Measurements from ENCODE around the gene SYT10. TPM values are rescaled to one million over a fixed set of nuclear protein-coding genes. Genes with fewer than 3 reads are reported as not detected.

Gene SYT10, protein sequence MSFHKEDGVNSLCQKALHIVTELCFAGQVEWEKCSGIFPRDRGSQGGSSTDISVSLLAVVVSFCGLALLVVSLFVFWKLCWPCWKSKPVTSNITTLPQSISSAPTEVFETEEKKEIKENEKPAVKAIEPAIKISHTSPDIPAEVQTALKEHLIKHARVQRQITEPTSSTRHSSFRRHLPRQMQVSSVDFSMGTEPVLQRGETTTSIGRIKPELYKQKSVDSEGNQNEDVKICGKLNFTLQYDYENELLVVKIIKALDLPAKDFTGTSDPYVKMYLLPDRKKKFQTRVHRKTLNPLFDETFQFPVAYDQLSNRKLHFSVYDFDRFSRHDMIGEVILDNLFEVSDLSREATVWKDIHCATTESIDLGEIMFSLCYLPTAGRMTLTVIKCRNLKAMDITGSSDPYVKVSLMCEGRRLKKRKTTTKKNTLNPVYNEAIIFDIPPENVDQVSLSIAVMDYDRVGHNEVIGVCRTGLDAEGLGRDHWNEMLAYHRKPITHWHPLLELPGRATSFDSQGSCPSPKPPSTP
- total RNA-seq (2021), result 0.78 to 1.7 TPM (median 1.4 TPM) in 3 replicates
- Bru-seq, nascent RNA, result percentile 48 among the genes with signal in this experiment
- long read RNA-seq, experiment 1, partial matches to known transcripts, result 3 of 7 reads
- long read RNA-seq, experiment 1, other reads (novel, unspliced or antisense), result 4 of 7 reads
- long read RNA-seq, experiment 2, partial matches to known transcripts, result 0 of 1 reads
- long read RNA-seq, experiment 2, other reads (novel, unspliced or antisense), result 1 of 1 reads
- long read RNA-seq, experiment 3, result 0 reads

DNA sequence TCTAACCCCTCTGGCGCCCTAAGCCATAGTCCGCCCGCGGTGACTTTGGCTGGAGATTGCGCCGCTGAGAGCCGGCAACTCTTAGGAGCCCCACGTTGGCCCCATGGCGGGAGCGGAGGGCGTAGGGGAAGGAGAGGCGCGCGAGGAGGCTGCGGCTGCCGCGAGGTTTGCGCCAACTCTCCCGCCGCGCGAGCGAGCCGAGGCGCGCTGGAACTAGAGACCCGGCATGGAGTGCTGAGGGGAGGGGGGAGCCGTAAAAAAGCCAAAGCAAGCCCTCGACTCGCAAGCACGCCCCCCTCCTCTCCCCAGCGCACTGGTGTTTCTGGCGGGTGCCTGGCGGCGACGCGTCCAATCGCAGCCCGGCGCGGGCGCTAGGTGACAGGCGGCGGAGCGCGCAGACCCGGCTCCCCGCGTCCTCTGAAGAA is at the start of gene SYT10:
Gene SYT10 (minus strand): TSS at position 233 of the 425 bp plus-strand sequence. CDS start 297 bp downstream, outside the sequence.
- H3K4me3 Mint-ChIP-seq, result peak within 1 kb of the TSS; percentile 86
- no peaks in the 10 kb centered on the region for H3K9me3 Mint-ChIP-seq
- H3K27ac Mint-ChIP-seq, result no peak within 1 kb of the TSS
- H3K27me3 Mint-ChIP-seq (ENCODE audit: low read depth), result peaks cover 46% of the 10 kb centered on the region
- DNase-seq (ENCODE audit: low spot score) (peak; percentile 81), ATAC-seq (peak; percentile 79)
- CTCF ChIA-PET, result no interaction called here
- H3K4me1 Mint-ChIP-seq, result peaks cover 22% of the 10 kb centered on the region
- no peaks in the 10 kb centered on the region for H3K36me3 Mint-ChIP-seq
- POLR2A ChIA-PET, result no interaction called here
- TF ChIP-seq, protein P1, sequence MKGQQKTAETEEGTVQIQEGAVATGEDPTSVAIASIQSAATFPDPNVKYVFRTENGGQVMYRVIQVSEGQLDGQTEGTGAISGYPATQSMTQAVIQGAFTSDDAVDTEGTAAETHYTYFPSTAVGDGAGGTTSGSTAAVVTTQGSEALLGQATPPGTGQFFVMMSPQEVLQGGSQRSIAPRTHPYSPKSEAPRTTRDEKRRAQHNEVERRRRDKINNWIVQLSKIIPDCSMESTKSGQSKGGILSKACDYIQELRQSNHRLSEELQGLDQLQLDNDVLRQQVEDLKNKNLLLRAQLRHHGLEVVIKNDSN (CRISPR knock-in tag; IDR thresholded peaks at IDR 0.05), result peak; percentile 51; the same call in 1 of the 2 replicates
- TF ChIP-seq ZBTB21 (CRISPR knock-in tag; IDR thresholded peaks at IDR 0.05; ENCODE audit: borderline replicate concordance) (peak; percentile 59; the same call in 1 of the 2 replicates), ZNF263 (CRISPR knock-in tag; IDR thresholded peaks at IDR 0.05; ENCODE audit: low read depth) (no peak; the same call in 1 of the 2 replicates), IRF2 (CRISPR knock-in tag; IDR thresholded peaks at IDR 0.05; ENCODE audit: borderline replicate concordance, low read depth) (no peak), CREB1 (CRISPR knock-in tag; IDR thresholded peaks at IDR 0.05) (no peak; the same call in 1 of the 2 replicates), TEAD1 (CRISPR knock-in tag; IDR thresholded peaks at IDR 0.05) (peak; percentile 82; the same call in 1 of the 2 replicates), TP53 (CRISPR knock-in tag; IDR thresholded peaks at IDR 0.05) (0 out of 2 replicates have a peak, but pooled peaks have one; percentile 41), SP1 (CRISPR knock-in tag; conservative IDR thresholded peaks at IDR 0.05) (no peak), FOXP1 (CRISPR knock-in tag; IDR thresholded peaks at IDR 0.05; ENCODE audit: borderline replicate concordance) (peak; percentile 82; the same call in 1 of the 2 replicates), KAT7 (CRISPR knock-in tag; IDR thresholded peaks at IDR 0.05; ENCODE audit: borderline replicate concordance) (no peak)
- TF ChIP-seq, protein P2, sequence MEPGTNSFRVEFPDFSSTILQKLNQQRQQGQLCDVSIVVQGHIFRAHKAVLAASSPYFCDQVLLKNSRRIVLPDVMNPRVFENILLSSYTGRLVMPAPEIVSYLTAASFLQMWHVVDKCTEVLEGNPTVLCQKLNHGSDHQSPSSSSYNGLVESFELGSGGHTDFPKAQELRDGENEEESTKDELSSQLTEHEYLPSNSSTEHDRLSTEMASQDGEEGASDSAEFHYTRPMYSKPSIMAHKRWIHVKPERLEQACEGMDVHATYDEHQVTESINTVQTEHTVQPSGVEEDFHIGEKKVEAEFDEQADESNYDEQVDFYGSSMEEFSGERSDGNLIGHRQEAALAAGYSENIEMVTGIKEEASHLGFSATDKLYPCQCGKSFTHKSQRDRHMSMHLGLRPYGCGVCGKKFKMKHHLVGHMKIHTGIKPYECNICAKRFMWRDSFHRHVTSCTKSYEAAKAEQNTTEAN (CRISPR knock-in tag; IDR thresholded peaks at IDR 0.05), result 0 out of 2 replicates have a peak, but pooled peaks have one; percentile 53
- TF ChIP-seq, protein P3, sequence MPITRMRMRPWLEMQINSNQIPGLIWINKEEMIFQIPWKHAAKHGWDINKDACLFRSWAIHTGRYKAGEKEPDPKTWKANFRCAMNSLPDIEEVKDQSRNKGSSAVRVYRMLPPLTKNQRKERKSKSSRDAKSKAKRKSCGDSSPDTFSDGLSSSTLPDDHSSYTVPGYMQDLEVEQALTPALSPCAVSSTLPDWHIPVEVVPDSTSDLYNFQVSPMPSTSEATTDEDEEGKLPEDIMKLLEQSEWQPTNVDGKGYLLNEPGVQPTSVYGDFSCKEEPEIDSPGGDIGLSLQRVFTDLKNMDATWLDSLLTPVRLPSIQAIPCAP (CRISPR knock-in tag; IDR thresholded peaks at IDR 0.05), result peak; percentile 68; the same call in 1 of the 2 replicates
- TF ChIP-seq, protein P4, sequence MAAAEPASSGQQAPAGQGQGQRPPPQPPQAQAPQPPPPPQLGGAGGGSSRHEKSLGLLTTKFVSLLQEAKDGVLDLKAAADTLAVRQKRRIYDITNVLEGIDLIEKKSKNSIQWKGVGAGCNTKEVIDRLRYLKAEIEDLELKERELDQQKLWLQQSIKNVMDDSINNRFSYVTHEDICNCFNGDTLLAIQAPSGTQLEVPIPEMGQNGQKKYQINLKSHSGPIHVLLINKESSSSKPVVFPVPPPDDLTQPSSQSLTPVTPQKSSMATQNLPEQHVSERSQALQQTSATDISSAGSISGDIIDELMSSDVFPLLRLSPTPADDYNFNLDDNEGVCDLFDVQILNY (CRISPR knock-in tag; IDR thresholded peaks at IDR 0.05), result no peak; the same call in 1 of the 2 replicates
- TF ChIP-seq, protein P5, sequence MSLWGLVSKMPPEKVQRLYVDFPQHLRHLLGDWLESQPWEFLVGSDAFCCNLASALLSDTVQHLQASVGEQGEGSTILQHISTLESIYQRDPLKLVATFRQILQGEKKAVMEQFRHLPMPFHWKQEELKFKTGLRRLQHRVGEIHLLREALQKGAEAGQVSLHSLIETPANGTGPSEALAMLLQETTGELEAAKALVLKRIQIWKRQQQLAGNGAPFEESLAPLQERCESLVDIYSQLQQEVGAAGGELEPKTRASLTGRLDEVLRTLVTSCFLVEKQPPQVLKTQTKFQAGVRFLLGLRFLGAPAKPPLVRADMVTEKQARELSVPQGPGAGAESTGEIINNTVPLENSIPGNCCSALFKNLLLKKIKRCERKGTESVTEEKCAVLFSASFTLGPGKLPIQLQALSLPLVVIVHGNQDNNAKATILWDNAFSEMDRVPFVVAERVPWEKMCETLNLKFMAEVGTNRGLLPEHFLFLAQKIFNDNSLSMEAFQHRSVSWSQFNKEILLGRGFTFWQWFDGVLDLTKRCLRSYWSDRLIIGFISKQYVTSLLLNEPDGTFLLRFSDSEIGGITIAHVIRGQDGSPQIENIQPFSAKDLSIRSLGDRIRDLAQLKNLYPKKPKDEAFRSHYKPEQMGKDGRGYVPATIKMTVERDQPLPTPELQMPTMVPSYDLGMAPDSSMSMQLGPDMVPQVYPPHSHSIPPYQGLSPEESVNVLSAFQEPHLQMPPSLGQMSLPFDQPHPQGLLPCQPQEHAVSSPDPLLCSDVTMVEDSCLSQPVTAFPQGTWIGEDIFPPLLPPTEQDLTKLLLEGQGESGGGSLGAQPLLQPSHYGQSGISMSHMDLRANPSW (CRISPR knock-in tag; conservative IDR thresholded peaks at IDR 0.05; ENCODE audit: low read depth), result no peak
- TF ChIP-seq, protein P6, sequence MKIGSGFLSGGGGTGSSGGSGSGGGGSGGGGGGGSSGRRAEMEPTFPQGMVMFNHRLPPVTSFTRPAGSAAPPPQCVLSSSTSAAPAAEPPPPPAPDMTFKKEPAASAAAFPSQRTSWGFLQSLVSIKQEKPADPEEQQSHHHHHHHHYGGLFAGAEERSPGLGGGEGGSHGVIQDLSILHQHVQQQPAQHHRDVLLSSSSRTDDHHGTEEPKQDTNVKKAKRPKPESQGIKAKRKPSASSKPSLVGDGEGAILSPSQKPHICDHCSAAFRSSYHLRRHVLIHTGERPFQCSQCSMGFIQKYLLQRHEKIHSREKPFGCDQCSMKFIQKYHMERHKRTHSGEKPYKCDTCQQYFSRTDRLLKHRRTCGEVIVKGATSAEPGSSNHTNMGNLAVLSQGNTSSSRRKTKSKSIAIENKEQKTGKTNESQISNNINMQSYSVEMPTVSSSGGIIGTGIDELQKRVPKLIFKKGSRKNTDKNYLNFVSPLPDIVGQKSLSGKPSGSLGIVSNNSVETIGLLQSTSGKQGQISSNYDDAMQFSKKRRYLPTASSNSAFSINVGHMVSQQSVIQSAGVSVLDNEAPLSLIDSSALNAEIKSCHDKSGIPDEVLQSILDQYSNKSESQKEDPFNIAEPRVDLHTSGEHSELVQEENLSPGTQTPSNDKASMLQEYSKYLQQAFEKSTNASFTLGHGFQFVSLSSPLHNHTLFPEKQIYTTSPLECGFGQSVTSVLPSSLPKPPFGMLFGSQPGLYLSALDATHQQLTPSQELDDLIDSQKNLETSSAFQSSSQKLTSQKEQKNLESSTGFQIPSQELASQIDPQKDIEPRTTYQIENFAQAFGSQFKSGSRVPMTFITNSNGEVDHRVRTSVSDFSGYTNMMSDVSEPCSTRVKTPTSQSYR (CRISPR knock-in tag; IDR thresholded peaks at IDR 0.05), result 0 out of 2 replicates have a peak, but pooled peaks have one; percentile 12
- TF ChIP-seq, protein P7, sequence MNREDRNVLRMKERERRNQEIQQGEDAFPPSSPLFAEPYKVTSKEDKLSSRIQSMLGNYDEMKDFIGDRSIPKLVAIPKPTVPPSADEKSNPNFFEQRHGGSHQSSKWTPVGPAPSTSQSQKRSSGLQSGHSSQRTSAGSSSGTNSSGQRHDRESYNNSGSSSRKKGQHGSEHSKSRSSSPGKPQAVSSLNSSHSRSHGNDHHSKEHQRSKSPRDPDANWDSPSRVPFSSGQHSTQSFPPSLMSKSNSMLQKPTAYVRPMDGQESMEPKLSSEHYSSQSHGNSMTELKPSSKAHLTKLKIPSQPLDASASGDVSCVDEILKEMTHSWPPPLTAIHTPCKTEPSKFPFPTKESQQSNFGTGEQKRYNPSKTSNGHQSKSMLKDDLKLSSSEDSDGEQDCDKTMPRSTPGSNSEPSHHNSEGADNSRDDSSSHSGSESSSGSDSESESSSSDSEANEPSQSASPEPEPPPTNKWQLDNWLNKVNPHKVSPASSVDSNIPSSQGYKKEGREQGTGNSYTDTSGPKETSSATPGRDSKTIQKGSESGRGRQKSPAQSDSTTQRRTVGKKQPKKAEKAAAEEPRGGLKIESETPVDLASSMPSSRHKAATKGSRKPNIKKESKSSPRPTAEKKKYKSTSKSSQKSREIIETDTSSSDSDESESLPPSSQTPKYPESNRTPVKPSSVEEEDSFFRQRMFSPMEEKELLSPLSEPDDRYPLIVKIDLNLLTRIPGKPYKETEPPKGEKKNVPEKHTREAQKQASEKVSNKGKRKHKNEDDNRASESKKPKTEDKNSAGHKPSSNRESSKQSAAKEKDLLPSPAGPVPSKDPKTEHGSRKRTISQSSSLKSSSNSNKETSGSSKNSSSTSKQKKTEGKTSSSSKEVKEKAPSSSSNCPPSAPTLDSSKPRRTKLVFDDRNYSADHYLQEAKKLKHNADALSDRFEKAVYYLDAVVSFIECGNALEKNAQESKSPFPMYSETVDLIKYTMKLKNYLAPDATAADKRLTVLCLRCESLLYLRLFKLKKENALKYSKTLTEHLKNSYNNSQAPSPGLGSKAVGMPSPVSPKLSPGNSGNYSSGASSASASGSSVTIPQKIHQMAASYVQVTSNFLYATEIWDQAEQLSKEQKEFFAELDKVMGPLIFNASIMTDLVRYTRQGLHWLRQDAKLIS (CRISPR knock-in tag; IDR thresholded peaks at IDR 0.05; ENCODE audit: borderline replicate concordance), result 0 out of 2 replicates have a peak, but pooled peaks have one; percentile 39
